Muscle of leg (tissue), 11 donors: ENCODE measurements around the gene BBS1. TPM values are rescaled to one million over a fixed set of nuclear protein-coding genes. Genes with fewer than 3 reads are reported as not detected.

Source experiments
- DNase-seq: peaks from one replicate; pipeline ENCODE4 v3.0.0; 2013
- H3K27ac ChIP-seq: one replicate; pipeline ENCODE4 v1.5.1; 2013; ENCODE audit warnings: mild to moderate bottlenecking, low read length, control low read depth
- H3K27me3 ChIP-seq: one replicate; pipeline ENCODE4 v1.6.1; 2013; ENCODE audit warnings: low read length; ENCODE audit not compliant: control insufficient read depth, insufficient read depth
- H3K36me3 ChIP-seq: one replicate; pipeline ENCODE4 v1.6.1; 2013; ENCODE audit warnings: low read length; ENCODE audit not compliant: control insufficient read depth, insufficient read depth
- H3K4me1 ChIP-seq: one replicate; pipeline ENCODE4 v1.6.1; 2013; ENCODE audit warnings: low read length; ENCODE audit not compliant: control insufficient read depth, insufficient read depth
- H3K4me3 ChIP-seq: one replicate; pipeline ENCODE4 v1.5.1; 2013; ENCODE audit warnings: low read length, control low read depth
- H3K9me3 ChIP-seq: replicated peaks from 2 replicates; pipeline ENCODE4 v1.6.1; 2013; ENCODE audit warnings: low read depth, low read length; ENCODE audit not compliant: control insufficient read depth
- WGBS: methylation state at CpG from one replicate; pipeline ENCODE4 v1.1.5; 2013; ENCODE audit warnings: missing lambda C conversion rate; ENCODE audit not compliant: insufficient coverage; 5-methylcytosine and 5-hydroxymethylcytosine counted together
- polyA plus RNA-seq, 8 donors: library from polyadenylated mRNA; unstranded; fragments of 120-200 nt; gene quantifications; one replicate each; pipeline versions ENCODE4 v1.2.1 to v1.2.3, GENCODE V29; 2013; ENCODE audit warnings: inconsistent platforms in 1 of 8, low replicate concordance in 1 of 8; ENCODE audit not compliant: insufficient read length in 8 of 8, insufficient read depth in 1 of 8
- total RNA-seq: library from RNA; stranded (reverse); fragments of 120-200 nt; gene quantifications from one replicate; pipeline ENCODE4 v1.2.4, GENCODE V29; 2013

Gene BBS1
- total and polyA plus RNA-seq, 9 donors = 13.2 to 22.6 (median 18.2) TPM

DNA sequence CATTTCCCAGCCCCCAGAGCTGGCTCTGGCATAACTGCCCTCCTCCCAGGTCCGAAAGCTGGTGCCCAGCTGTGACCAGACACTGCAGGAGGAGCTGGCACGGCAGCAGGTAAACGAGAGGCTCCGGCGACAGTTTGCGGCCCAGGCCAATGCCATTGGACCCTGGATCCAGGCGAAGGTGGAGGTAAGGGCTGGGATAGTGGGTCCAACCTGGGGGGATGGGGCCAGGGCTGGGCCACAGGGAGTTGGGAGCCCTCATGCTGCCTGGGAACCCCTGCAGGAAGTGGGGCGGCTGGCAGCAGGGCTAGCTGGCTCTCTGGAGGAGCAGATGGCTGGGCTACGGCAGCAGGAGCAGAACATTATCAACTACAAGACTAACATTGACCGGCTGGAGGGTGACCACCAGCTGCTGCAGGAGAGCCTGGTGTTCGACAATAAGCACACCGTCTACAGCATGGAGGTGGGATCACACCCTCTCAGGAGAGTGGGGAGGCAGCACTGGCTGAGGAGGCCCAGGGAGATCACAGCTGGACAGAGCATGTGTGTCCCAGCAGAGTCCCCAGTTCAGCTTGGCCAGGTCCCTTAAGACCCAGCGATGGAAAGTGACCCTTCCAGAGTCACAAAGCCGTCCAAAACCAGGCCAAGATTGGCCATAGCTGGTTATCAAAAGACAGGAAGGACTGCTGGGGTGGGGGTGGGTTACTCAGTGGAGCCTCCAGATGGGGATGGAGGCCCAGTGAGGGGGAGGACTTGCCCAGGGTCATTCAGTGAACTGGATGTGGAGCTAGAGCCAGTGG, 50.9 kb downstream of the BBS1 start:
- WGBS = 73% methylated on average over 9 of the region's 14 CpGs
- peaks cover 4% of the 10 kb centered on the region for H3K4me1 ChIP-seq
- peaks cover 13% of the 10 kb centered on the region for H3K27me3 ChIP-seq
- no peak overlapping the region for H3K4me3 ChIP-seq
- no peaks in the 10 kb centered on the region for H3K9me3 ChIP-seq
- no peak for DNase-seq
- no peak overlapping the region for H3K27ac ChIP-seq
- peaks cover 18% of the 10 kb centered on the region for H3K36me3 ChIP-seq

- no peak for DNase-seq
- Histone ChIP-seq H3K27me3 (peaks cover 13% of the 10 kb centered on the region), H3K27ac (no peak overlapping the region), H3K4me1 (peaks cover 4% of the 10 kb centered on the region), H3K4me3 (no peak overlapping the region), H3K36me3 (peaks cover 18% of the 10 kb centered on the region), H3K9me3 (no peaks in the 10 kb centered on the region)
- WGBS = 91% methylated on average over 7 of the region's 9 CpGs
Observed at GRCh38 chr11:66561975-66562248, 51.5 kb downstream of the BBS1 start.

DNA sequence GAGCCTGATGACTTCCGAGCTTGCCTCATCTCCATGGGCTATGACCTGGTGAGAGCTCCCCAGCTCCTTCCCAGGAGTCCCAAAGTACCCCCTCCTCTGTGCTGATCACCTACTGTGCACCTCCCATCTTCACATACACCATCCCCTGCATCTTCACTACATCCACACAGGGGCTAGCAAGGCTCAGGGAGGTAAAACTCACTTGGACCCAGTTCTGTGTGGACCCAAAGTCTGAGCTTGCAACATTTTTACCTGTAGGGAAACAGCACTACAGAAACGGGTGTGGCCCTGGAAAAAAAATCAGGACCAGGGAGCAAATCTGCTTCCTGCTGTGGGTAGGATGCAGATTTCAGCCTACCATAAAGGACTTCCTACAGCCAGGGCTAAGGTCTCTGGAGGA, 51.8 kb downstream of the BBS1 start:
- peaks cover 4% of the 10 kb centered on the region for H3K4me1 ChIP-seq
- no peak overlapping the region for H3K4me3 ChIP-seq
- 80% methylated on average over 2 of the region's 2 CpGs for WGBS
- DNase-seq = no peak
- H3K36me3 ChIP-seq = peaks cover 18% of the 10 kb centered on the region
- peaks cover 13% of the 10 kb centered on the region for H3K27me3 ChIP-seq
- no peak overlapping the region for H3K27ac ChIP-seq
- H3K9me3 ChIP-seq = no peaks in the 10 kb centered on the region

DNA sequence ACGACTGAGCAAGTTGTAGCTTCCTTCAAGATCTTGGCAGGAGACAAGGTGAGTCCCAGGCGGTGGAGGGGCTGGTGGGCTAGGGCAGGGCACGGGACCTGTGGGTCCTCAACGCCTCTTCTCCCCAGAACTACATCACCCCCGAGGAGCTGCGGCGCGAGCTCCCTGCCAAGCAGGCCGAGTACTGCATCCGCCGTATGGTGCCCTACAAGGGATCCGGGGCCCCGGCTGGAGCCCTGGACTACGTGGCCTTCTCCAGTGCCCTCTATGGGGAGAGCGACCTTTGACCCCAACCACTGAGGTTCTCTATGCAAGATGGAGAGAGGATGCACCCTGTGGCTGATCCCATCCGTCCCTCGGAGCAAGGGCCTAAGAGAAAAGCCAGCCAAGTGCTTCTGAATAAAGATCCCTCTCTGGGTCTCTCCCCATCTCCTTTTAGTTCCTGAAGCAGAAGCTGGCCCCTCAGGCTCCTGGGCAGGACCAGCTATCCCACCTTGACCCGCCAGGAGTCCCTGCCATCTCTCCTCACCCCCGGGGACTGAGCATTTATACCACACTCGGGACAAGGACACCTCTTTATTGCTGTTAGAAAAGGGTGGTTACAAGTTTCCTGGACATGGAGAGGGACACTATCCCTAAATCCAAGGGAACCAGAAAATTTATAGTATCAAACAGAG, 52.6 kb downstream of the BBS1 start:
- no peak overlapping the region for H3K27ac ChIP-seq
- H3K9me3 ChIP-seq = no peaks in the 10 kb centered on the region
- peaks cover 10% of the 10 kb centered on the region for H3K4me1 ChIP-seq
- peaks cover 18% of the 10 kb centered on the region for H3K36me3 ChIP-seq
- H3K4me3 ChIP-seq = no peak overlapping the region
- DNase-seq = no peak
- peaks cover 12% of the 10 kb centered on the region for H3K27me3 ChIP-seq
- 88% methylated on average over 18 of the region's 20 CpGs for WGBS

DNA sequence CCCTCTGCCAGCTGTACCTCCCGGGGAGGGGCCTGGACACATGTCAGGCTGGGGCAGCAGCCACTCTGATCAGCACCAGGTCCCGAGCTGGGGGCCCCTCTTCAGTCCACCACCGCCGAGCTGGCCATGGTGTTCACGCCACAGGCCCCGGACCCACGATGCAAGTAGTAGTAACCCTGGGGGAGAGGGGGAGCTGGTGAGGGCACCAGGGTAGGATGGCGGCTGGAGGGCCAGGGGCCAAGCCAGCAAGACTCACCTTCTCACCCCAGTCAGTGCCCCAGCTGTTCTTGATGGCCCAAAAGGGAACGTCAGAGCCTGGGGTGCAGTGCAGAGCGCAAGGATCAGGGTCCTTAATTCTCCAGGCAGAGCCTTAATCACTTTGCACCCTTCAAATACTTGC, 53.4 kb downstream of the BBS1 start:
- H3K27ac ChIP-seq = no peak overlapping the region
- peaks cover 18% of the 10 kb centered on the region for H3K36me3 ChIP-seq
- no peaks in the 10 kb centered on the region for H3K9me3 ChIP-seq
- 84% methylated on average over 2 of the region's 10 CpGs for WGBS
- no peak overlapping the region for H3K4me3 ChIP-seq
- DNase-seq = no peak
- peaks cover 13% of the 10 kb centered on the region for H3K4me1 ChIP-seq
- H3K27me3 ChIP-seq = peaks cover 7% of the 10 kb centered on the region

DNA sequence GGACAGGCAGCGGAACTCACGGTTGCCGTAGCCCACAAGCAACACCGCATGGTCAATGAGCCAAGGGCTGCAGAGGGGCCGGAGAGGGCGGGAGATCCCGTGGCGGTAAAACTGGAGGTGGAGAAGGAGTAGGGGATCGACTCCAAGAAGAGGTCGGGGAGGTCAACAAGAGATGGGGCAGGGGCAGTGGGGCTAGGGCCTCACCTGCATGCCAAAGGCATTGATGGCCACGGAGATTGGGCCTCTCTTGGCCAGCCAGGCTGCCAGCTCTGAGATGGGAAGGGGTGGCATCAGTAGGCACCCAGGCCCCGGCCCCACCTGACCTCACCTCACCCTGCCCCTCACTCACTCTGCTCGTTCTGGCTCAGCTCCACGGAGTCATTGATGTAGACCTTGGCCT, 54.1 kb downstream of the BBS1 start:
- Histone ChIP-seq H3K4me3 (no peak overlapping the region), H3K4me1 (peaks cover 10% of the 10 kb centered on the region), H3K27ac (no peak overlapping the region), H3K36me3 (peaks cover 18% of the 10 kb centered on the region), H3K9me3 (no peaks in the 10 kb centered on the region), H3K27me3 (peaks cover 4% of the 10 kb centered on the region)
- DNase-seq = no peak
- 94% methylated on average over 10 of the region's 14 CpGs for WGBS

GRCh38 chr11:66564984-66565383, 54.5 kb downstream of the BBS1 start:
- peaks cover 18% of the 10 kb centered on the region for H3K36me3 ChIP-seq
- DNase-seq = no peak
- WGBS = no CpG with 5 or more reads among the region's 5 CpGs

GRCh38 chr11:66566221-66566620, 55.8 kb downstream of the BBS1 start:
- Histone ChIP-seq H3K36me3 (peaks cover 18% of the 10 kb centered on the region), H3K4me1 (peaks cover 10% of the 10 kb centered on the region), H3K4me3 (no peak overlapping the region), H3K9me3 (no peaks in the 10 kb centered on the region), H3K27me3 (peaks cover 4% of the 10 kb centered on the region), H3K27ac (no peak overlapping the region)
- no peak for DNase-seq
- 93% methylated on average over 8 of the region's 8 CpGs for WGBS

More at GRCh38 chr11:66564984-66565383, 54.5 kb downstream of the BBS1 start:
- Histone ChIP-seq H3K27me3 (peaks cover 4% of the 10 kb centered on the region), H3K9me3 (no peaks in the 10 kb centered on the region), H3K27ac (no peak overlapping the region), H3K4me3 (no peak overlapping the region), H3K4me1 (peaks cover 10% of the 10 kb centered on the region)

GRCh38 chr11:66567787-66568123, 57.3 kb downstream of the BBS1 start:
- peak overlapping the region; percentile 37 for H3K4me3 ChIP-seq
- peaks cover 15% of the 10 kb centered on the region for H3K36me3 ChIP-seq
- no peak overlapping the region for H3K27ac ChIP-seq

GRCh38 chr11:66568124-66568916, 57.9 kb downstream of the BBS1 start, which contains the start of gene CTSF:
Gene CTSF, minus strand, starts transcription at chr11:66568606. Its CDS starts 120 bp downstream, at chr11:66568486.
- H3K4me3 ChIP-seq = peak within 1 kb of the TSS; percentile 37
- 4% methylated on average over 76 of the region's 77 CpGs for WGBS
- DNase-seq = peak; percentile 86
- H3K4me1 ChIP-seq = peaks cover 10% of the 10 kb centered on the region
- peaks cover 4% of the 10 kb centered on the region for H3K27me3 ChIP-seq
- H3K9me3 ChIP-seq = no peaks in the 10 kb centered on the region
- H3K36me3 ChIP-seq = peaks cover 10% of the 10 kb centered on the region
- no peak within 1 kb of the TSS for H3K27ac ChIP-seq

More at GRCh38 chr11:66567787-66568123, 57.3 kb downstream of the BBS1 start:
- 29% methylated on average over 10 of the region's 15 CpGs for WGBS
- Histone ChIP-seq H3K9me3 (no peaks in the 10 kb centered on the region), H3K4me1 (peaks cover 10% of the 10 kb centered on the region), H3K27me3 (peaks cover 4% of the 10 kb centered on the region)
- no peak for DNase-seq
